ENCODE measurements around the gene TAS1R3.
A peak's percentile ranks its signal among the peaks of the same experiment; 100 is the strongest.

The TAS1R3 gene

GRCh38 chr1:1324524-1325287, 6.4 kb upstream of the TAS1R3 start, which contains the start of the genes CPTP and INTS11:
CPTP (plus strand) TSS chr1:1324802; CDS start chr1:1326911, 2,109 bp downstream.
INTS11 (minus strand) TSS chr1:1324660; CDS start chr1:1324608, 52 bp downstream.
- peak; percentile 87 for DNase-seq

GRCh38 chr1:1325288-1326074, 5.6 kb upstream of the TAS1R3 start:
- DNase-seq = no peak

GRCh38 chr1:1326075-1326605, 4.9 kb upstream of the TAS1R3 start:
- no peak for DNase-seq

- DNase-seq = no peak
Observed at GRCh38 chr1:1327291-1327690, 3.8 kb upstream of the TAS1R3 start.

- no peak for DNase-seq
Observed at GRCh38 chr1:1328254-1328653, 2.8 kb upstream of the TAS1R3 start.

GRCh38 chr1:1329304-1330210, 1.5 kb upstream of the TAS1R3 start:
- no peak for DNase-seq

GRCh38 chr1:1330366-1331067, 563 bp upstream of the TAS1R3 start:
- DNase-seq = no peak

GRCh38 chr1:1332031-1332755, 1.1 kb downstream of the TAS1R3 start:
- DNase-seq = no peak

GRCh38 chr1:1332774-1333480, 1.8 kb downstream of the TAS1R3 start:
- DNase-seq = no peak

GRCh38 chr1:1333551-1334241, 2.6 kb downstream of the TAS1R3 start:
- no peak for DNase-seq

GRCh38 chr1:1334835-1335234, 3.8 kb downstream of the TAS1R3 start:
- no peak for DNase-seq

GRCh38 chr1:1335283-1335682, 4.2 kb downstream of the TAS1R3 start:
- no peak for DNase-seq

GRCh38 chr1:1335792-1336248, 4.7 kb downstream of the TAS1R3 start:
- DNase-seq = no peak

GRCh38 chr1:1336446-1336845, 5.4 kb downstream of the TAS1R3 start:
- DNase-seq = no peak

- DNase-seq = no peak
Observed at GRCh38 chr1:1336931-1337792, 6.1 kb downstream of the TAS1R3 start.

- no peak for DNase-seq
Observed at GRCh38 chr1:1337793-1338147, 6.7 kb downstream of the TAS1R3 start.

GRCh38 chr1:1338278-1338677, 7.2 kb downstream of the TAS1R3 start:
- DNase-seq = no peak

GRCh38 chr1:1340185-1340584, 9.1 kb downstream of the TAS1R3 start:
- DNase-seq = no peak
